Fibroblast of pulmonary artery (primary cell): ENCODE results near the gene MRAS.

ENCODE experiments used
- DNase-seq: peaks from one replicate; pipeline ENCODE4 v3.0.0-alpha.2; 2010; ENCODE audit warnings: low read depth
- H3K4me3 ChIP-seq: replicated peaks from 2 replicates; pipeline ENCODE4 v1.5.1; 2011; ENCODE audit warnings: low read depth, mild to moderate bottlenecking, control low read depth, low read length, moderate library complexity
- CTCF ChIP-seq: IDR thresholded peaks from 2 replicates; pipeline ENCODE4 v1.5.1; 2011; ENCODE audit warnings: mild to moderate bottlenecking, control low read depth, low read length, inconsistent platforms; ENCODE audit errors: missing control alignments

Gene MRAS

GRCh38 chr3:138378331-138378730 is 30.0 kb downstream of the MRAS start:
- no peak for DNase-seq
- no peak for TF ChIP-seq CTCF
- no peak overlapping the region for H3K4me3 ChIP-seq

DNA sequence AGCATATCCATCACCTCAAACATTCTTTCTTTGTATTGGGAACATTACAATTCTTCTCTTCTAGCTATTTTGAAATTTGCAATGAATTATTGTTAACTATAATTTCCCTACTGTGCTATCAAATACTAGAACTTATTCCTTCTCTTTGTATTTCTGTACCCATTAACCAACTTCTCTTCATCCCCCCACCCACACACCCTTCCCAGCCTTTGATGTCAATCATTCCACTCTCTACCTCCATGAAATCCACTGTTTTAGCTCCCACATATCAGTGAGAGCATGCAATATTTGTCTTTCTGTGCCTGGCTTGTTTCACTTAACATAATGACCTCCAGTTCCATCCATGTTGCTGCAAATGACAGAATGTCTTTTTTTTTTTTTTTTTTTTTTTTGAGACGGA is 30.6 kb downstream of the MRAS start:
- no peak for DNase-seq
- no peak for TF ChIP-seq CTCF
- no peak overlapping the region for H3K4me3 ChIP-seq

DNA sequence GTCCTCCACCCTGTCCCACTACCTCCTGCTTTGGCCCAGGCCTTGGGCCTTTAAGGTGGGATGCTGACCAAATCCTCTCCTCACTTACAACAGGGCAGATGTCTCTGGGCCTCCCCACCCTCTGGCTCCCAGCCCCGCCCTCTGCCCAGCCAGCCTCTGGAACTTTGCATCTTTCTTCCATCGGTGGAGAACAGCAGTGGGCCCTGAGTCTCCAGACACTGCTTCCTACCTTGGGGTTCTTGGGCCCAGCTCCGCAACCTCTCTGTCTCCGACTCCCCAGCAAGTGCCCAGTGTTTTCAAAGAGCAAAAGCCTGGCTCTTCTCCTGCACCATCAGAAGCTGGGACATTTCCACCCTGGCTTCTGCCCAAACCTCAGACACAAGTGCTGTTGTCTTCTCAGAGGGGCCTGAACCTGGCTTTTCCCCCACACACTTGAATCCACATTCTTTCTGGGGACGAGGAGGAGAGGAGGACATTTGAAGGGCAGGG is 33.1 kb downstream of the MRAS start:
- peak; percentile 45 for DNase-seq
- H3K4me3 ChIP-seq: no peak overlapping the region
- TF ChIP-seq CTCF: no peak

DNA sequence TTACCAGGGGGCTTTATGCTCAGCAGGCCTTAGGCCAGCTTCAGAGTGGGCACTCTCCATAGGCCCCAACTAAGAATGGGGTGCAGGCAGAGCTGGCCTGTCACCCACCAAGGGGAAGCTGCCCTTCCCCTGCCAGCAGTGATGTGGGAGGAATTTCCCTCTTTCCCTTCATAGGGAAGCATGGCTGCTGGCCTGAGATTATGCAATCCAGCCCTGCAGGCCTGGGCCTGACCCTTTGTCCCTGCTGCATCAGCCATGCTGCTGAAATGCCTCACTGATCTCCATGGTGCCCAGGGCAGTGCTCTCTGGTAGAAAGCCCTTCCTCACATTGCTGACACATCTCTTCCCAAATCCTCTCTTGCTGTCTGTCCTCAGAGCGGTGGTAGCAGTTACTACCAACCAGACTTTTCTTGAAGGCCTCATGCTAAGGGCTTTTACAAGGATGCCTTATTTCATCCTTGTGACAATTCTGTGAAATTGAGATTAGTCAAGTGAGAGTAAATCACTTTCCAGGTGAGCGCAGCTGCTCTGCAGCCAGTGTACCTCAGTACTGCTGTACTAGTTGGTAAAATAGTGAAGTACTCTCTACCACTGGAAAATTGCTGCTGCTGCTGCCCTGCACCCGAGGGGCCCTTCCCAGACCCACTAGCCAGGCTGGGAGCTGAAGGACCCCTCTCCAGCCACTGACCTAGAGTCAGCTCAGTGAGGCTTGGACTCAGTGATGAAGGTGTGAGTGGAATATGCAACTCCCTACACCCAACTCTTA is 33.8 kb downstream of the MRAS start:
- no peak for TF ChIP-seq CTCF
- peak; percentile 69 for DNase-seq
- no peak overlapping the region for H3K4me3 ChIP-seq

- TF ChIP-seq CTCF: no peak
- no peak for DNase-seq
- H3K4me3 ChIP-seq: no peak overlapping the region
Measured at GRCh38 chr3:138383715-138384465, 35.5 kb downstream of the MRAS start.

GRCh38 chr3:138384531-138384930 is 36.2 kb downstream of the MRAS start:
- no peak overlapping the region for H3K4me3 ChIP-seq
- DNase-seq: no peak
- TF ChIP-seq CTCF: no peak
